ENCODE results near the gene CHAT.

Gene CHAT

DNA sequence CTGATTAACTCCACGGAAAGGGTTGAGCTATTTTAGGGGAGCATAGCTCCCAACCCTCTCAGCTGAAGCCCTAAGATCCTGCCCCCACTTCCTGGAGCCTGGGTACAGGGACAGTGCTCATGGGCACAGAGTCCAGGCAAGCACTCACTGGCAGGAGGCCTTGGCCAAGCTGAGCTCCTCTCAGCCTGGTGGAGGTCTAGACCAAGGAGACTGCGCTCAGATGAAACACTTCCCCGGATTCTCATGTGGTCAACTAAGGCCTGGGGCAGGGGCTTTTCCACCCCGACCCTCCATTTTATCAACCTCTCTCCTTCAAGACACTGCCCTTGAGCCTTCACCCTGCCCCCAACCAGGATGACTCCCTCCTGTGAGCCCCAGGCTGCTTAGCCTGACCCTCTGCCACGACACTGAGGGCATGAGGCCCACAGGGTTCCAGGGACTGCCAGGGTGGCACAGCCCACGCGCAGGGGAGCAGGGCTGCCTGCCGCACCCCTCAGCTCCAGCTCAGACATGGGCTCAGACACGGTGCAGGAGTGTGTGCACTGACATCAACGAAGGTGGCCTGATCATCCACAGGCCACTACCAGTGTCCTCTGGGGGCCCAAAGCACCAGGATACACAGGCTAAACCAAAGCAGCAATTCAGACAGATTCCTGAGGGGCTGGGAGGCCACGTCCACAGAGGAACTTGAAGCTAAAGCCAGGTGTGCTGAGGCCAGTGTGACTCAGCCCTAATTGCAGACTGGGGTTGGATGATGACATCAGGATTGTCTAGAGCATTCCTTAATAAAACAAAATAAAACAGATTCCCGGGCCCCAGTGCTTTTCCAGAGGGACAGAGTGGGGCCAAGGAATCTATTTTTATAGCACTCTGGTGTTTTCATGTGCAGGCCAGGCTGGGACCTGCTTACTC is 18.8 kb downstream of the CHAT start:
- no peak for DNase-seq

DNA sequence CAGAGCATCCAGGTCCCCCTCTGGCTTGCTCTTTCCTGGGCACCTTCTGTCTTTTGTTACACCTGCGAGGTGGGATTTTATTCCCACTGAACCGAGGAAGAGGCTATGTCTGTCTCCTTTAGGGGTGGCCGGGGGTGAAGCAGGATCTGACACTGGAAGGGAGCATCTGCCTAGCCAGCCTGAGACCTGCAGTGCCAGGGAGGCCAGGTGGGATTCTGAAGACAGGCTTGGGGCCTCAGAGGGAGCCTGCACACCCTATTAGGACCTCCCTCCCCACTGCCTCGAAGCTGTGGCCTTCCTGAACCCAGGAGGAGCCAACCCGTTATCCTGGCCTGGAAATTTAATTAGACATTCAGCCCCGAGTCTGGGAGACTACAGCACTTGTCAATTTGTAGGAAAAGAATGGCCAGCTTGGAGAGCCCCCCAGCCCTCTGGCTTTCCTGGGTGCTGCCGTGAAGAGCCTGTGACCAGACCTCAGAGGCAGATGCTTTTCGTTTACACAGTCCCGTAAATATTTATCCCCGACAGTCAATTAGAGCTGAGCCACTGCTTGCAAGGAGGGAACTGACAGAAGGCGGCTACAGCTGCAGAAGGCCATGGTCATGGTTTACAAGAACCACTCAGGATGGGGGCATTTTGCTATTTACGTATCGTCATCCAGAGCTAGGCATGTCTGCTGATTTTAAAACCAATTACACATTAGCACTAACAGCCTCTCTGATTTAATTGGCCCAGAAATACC is 19.7 kb downstream of the CHAT start:
- no peak for DNase-seq

DNA sequence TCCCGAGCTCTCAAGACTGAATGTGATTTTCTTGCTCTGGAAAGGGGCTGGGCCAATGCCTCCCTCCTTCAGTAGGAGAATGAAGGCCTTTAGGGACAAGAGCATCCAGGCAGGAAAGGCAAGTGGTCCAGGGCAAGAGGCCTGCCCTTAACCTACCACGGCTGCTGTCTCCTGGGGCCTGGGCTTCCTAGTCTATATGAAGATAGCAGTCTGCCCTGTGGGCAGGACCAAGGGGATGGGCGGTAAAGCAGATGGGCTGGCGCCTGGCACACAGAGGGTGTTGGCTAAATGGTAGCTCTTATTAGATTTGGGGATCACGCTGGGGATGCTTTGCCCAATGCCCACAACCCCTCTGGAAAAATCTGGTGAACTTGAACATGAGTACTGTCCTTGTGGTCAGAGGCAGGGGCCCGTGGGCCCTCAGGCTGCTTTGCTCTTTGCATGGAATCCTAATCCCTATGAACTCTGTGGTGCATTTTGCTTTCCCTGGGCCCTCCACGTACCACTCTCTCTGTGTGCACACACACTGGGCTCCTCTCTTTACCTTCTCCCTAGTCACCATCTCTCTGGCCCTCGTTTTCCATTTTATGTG is 20.3 kb downstream of the CHAT start:
- no peak for DNase-seq

DNA sequence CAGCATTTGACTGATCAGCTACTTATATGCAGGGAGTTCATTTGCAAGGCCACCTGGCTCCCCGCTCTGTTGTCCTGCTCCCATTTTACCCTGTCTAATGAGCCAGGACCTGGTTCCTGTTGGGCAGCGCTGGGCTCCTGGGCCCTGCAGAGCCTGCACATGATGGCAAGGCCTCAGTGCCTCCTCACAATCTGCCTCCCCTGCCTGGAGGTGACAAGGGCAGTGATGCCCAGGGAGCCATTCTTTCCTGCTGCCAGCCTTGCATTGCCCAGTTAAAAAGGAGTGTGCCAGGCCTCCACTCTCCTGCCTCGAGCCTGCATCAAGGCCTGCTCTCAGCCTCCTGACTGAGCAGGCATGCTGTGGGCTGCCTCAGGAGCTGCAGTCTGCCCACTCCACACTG is 28.5 kb downstream of the CHAT start:
- DNase-seq = no peak

DNA sequence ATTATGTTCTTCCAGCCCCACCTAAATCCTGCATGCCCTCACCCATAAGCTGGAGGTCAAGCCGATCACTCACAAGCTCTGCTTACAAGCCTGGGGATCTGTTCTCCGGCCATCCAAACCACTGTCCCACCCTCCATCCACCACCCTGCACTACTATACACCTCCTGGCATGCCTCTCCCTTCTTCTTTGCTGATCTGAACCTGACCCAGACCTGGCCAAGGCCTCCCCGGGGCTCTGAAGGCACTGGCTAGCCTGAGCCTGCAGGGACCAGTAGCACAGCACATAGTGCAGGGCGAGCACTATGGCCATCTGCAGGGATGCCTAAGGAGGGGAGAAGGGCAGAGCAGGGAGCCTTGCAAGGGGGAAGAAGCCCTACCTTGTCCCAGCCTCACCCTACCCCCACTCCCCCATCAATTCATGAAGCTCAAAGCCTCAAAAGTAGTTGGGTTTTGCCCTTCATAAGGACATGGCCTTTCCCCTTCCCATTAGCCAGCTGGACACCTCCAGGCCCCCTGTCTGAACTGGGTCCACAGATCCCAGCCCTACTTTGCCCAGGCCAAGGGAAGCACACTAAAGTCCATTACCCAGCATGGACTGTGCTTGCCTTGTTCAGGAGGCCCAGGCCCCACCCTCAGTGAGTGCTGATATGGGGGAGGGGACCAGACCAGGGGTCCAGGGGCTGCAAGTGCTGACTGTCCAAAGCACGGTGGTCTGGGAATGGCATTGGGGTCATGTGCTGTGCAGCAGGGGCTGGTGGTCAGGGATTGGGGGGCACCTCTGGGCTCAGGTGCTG is 29.6 kb downstream of the CHAT start:
- DNase-seq = no peak

DNA sequence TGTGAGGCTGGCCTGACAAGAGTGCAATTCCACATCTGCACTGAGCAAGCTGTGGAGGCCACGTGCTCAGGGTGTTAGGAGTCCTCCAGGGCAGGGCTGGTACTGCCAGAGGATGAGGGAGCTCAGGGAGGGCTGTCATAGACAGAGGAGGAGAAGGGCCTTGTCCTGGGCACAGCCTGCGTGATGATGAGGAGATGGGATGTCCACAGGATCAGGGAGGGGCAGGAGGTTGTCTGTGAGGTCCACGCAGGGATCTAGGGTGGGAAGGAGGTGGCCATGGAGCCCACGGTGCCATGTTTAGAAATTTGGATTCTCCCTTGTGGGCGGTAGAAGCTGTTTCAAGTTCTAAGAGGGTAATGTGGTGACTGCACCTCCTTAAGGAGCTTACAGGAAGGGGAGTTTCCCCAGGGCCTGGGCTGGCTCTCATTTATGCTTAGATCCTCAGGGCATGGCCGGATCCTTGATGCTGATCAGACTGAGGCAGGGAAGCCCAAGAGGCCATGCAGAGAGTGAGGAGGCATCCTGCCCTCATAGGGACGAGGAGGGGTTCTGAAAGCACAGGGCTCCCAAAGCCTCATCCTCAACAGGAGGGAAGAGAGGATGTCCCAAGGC is 30.3 kb downstream of the CHAT start:
- DNase-seq = no peak

DNA sequence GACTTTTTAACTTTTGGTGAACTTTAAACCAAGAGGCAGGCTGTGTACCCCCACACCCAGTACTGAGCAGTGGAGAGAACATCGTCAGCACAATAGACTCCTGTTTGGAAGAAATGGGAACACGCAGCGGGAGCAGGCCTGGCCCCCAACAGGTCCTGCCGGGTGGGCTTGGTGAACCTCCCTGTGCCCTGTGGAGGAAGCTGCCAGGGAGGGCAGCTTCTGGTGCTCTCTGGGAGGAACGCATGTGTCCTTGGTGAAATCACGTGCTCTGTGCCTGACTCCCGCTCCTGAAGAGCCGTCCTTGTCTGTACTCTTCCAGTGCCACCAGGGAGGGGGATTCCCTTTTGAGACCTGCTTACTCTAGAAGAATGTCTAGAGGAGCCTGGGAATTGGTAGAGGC is 31.6 kb downstream of the CHAT start:
- no peak for DNase-seq

DNA sequence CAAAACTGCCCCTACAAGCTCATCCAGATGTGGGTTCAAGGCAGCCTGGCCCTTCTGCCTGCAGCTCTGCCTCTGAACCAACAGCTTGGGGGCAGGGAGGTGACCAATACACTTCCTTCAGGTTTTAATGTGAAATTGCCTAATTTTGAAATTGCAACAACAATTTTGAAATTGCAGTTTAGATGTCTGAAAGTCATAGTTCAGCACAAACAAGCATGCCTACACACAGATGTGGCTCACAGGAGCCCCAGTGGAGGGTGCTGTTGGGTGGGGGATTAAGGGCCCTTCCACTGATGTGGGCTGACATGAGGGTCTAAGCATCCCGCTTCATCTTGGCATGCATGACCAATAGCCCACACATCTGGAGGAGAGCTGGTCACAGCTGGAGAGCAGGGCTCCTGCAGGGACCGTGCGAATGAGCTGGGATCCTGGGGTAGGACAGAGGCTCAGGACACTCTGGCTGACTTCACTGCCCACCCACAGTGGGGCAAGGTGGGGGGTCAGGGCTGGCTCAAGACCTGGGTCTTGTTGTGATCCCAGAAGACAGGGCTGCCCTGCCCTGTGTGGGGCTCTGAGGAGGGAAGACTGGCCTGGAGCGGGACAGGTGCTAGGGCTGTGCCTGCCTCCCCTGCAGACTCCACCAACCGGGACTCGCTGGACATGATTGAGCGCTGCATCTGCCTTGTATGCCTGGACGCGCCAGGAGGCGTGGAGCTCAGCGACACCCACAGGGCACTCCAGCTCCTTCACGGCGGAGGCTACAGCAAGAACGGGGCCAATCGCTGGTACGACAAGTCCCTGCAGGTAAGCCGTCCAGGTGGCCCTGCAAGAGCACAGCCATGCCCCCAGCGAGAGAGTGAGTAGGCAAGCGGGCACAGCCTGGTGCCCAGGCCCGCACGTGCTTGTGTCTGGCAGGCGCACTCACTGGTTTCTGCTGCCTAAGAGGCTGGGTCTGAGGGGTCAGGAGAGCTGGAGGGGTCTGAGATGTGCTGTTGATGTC is 32.3 kb downstream of the CHAT start:
- DNase-seq = no peak

DNA sequence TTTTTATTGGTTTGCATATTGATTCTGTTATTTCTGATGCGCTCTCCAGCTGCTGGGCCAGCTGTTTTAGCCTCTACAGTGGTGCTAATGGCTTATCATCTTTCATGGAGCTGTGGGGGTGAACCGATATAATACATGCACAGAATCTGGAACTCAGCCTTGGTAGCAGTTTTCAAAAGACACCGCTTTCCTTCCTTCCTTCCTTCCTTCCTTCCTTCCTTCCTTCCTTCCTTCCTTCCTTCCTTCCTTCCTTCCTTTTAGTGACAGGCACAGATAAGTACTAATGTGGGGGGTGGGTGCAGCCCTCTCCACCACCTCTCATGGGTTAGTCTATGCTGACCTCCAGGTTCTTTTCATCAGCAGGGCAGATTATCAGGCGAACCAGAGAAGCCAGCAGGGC is 33.7 kb downstream of the CHAT start:
- DNase-seq = no peak

DNA sequence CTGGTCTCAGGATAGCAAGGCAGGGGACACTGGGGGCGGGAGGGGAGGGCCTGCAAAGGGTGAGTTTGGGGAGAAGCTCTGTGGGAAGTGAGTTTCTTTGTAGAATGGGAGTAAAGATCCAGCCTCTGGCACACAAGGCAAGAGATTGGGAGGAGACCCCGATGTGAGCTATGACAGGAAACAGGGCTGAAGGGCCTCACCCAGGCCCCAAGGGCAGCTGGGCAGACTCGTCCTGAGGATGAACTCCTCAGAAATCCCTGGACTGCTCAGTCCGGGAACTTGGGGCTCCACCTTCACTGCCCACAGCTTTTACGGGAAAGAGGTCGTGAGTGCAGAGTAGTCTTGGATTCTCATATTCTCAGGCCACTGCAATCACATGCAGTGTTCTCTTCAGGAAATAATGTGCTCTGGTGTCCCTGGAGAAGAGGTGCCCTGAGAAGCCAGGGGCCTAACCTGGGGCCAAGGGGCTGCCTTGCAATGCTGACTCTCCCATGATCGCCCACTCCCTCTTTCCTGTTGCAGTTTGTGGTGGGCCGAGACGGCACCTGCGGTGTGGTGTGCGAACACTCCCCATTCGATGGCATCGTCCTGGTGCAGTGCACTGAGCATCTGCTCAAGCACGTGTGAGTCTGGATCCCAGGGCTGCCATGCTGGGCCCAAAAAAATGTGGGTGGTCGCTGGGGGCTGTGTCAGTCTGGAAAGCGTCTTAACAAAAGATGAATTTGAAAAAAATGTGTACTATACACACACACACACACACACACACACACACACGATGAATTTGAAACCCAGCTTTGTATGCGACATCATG is 34.4 kb downstream of the CHAT start:
- DNase-seq = no peak

DNA sequence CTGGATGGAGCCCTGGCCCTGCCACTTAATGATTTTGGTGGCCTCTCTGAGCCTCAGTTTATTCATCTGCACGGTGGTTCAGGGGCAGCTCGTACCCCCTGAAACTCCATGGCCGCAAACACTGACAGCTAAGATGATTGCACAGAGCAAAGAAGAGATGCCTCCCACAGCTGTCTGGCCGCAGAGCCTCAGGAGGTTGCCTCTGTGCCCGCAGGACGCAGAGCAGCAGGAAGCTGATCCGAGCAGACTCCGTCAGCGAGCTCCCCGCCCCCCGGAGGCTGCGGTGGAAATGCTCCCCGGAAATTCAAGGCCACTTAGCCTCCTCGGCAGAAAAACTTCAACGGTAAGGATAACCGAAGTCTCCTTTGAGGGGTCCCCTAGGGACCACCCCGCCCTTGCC is 35.5 kb downstream of the CHAT start:
- no peak for DNase-seq

DNA sequence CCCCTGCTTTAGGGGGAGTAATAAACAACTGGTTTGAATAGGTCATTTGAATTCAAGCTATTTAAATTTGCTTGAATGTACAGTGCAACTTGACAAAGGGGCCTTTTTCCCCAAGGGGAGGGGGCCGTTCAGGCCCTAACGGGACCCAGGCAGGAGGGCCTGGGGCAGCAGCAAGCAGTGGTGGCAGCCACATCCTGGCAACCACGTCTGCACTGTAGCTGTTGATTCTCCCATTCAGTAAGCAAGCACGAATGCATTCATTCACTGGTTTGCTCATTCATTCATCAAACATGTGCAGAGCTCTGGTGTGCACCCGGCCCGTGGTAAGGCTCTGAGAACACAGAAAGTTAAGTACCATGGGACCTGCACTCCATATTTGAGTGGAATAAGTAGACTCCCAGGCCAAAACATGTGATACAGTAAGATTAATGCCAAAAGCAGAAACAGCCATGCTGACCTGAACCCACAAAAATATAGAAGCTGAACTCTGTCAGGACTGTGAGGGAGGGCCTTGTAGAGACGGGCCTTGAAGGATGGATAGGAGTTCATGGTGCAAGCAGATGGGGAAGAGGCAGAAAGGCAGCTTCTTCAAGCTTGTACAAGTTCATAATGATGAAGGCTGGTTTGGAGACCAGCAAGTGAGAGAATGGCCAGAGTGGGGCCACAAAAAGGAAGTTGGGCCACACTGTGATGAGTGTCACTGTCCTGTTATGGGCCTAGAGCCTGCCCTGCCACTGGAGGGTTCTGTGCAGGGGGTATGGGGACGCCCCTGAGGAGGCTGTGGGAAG is 36.3 kb downstream of the CHAT start:
- DNase-seq = no peak

DNA sequence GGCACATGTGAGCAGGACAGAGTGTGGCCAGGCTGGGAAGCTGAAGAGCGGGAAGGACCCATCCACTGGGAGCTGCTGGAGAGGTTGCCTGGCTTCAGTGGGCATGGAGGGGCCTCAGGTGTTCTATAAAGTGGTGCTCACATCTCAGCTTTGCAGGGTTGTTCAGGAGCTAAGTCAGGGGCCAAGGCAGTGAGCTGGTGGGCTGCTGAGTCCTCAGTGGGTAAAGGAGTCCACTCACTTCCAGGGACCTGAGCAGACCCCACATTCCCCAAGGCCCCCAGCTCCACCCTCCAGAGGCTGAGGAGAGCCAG is 36.8 kb downstream of the CHAT start:
- DNase-seq = no peak

DNA sequence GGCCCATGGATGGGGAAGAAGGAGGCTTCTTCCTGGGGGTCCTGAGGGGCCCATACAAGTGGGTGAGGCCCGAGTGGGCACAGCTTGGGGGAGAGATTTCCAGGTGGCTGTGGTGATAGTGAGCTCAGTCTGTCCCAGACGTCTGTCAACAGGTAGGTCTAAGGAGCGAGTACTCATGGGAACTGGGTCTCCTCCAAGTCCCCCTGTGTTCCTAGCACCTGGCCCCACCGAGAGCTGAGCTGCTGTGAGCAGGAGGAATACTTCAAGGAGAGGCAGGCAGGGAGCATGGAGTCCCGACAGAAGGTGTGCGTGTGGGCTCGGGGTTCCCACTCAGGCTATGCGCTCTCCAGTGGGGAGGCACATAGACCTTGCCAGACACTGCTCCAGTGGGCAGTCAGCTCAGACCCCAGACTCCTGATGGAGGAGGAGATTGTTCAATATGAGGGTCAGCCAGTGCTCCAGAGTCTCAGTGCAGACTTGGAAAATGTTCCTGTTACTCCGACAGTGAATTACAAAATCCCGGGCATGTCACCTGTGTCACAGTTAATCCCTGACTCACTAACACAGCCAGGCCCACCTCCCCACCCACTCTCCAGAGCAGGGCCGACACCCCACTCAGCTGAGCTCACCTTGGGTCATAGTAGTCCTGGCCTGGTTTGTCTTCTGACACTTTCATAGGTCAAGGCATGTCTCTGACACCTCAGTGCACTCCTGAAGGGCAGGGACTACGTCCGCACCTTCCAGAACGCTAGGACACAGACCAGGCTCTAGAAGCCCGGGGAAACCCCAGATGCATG is 37.4 kb downstream of the CHAT start:
- no peak for DNase-seq

DNA sequence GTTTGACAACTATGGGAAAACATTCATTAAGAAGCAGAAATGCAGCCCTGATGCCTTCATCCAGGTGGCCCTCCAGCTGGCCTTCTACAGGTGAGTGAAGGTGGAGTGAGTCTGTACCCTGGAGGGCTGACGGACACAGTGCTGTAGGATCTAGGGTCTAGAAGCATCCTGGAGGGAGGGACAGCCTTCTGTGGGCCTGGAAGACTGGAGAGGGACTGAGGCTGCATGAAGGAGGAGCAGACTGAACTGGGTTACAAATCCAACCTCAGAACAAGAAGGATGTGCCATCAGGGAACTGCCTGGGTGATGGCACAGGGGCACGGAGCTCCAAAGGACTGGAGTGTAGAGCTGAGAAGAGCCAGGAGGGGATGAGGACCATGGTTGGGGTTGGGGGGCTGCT is 38.1 kb downstream of the CHAT start:
- DNase-seq = no peak

DNA sequence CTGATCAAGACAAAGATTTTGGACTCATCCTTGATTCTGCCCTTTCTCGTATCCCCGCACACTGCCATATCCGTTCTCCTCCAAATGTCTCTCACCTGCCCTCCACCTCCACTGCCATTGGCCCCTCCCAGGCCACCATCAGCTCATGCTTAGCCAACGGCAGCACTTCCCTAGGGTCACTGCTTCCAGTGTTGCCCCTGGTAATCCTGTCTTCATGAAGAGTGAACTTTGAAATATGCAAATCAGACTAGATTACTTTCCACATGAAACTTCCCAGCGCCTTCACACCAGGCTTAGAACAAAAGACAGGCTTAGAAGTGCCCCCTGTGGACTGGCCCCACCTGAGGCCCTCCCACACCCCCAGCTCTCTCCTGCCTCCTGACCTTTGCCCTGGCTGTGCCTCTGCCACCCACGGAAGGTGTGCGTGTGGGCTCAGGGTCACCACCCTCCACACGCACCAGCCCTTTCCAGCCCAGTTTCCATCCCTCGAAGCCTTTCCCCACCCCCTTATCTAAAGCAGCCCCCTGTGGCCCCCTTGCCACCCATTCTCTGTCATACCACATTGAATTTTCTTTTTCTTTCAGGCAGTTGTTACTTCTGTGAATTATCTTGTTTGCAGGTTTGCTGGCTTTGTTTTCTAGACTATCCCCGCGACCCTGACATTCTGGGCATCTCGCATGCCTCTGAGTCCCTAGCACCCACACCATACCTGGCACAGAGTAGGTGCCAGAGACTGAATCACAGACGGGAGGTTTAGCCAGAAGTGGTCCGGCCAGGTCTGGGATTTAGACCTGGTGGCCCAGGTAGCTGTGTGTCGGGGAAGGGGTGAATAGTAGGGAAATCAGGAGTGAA is 38.8 kb downstream of the CHAT start:
- DNase-seq = no peak

DNA sequence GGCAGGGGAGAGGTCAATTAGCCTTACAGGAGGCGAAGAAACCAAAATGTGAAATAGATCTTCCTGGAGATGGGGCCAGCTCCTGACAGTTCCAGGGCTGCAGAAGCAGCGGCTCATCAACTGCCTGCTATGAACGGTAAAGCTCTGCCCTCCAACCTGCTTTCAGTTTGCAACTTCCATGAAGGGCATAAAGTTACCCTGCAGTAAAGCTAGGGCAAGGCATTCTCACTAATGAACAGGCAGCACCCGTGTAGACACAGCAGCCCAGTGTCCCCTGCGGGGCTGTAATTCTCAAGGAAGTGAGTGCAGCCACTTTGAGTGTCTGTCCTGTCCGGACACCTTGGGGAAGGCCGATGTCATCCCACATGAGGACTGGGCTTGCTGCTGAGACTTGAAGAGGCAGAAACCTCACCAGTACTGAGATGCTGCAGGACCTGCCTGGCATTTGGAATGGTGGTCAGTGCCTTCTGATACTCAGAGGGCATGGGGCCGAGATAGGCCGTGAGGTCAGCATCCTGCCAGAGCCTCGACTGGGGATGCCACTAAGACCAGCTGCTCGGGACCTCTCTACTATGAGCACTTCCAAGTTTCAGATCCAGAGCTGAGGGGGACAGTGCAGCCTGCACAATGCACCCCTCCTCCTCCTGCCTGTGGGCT is 39.6 kb downstream of the CHAT start:
- DNase-seq = no peak
